HG03139 (cell line): ENCODE results near the gene KCNG4.
"Not testable (repeated sequence)": the region's sequence is repeated elsewhere in the genome, so short reads cannot be mapped to it uniquely, and the experiment has no call there.

Experiments
- ATAC-seq: cut with Tn5 transposase; IDR thresholded peaks from one replicate; pipeline ENCODE4 v1.9.1; 2021; ENCODE audit not compliant: unreplicated experiment

Gene KCNG4

DNA sequence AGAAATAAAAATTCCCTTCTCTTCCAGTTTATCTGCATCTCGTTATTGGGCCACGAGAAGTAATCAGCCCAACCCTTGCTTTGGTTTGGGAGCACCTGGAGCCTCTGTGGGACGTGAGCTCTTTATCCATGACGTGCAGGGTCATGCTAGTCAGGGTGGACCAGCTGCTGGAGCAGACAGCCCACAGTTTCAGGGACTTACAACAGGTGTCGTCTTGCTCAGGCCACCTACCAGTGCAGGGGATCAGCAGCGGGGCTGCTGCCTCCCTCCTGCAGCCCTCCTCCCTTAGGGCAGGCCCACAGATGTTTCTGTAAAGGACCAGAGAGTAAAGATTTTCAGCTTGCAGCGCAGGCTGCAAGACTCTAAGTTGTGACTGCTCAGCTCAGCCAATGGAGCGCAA lies 31.9 kb downstream of the KCNG4 start:
- ATAC-seq, result no peak

DNA sequence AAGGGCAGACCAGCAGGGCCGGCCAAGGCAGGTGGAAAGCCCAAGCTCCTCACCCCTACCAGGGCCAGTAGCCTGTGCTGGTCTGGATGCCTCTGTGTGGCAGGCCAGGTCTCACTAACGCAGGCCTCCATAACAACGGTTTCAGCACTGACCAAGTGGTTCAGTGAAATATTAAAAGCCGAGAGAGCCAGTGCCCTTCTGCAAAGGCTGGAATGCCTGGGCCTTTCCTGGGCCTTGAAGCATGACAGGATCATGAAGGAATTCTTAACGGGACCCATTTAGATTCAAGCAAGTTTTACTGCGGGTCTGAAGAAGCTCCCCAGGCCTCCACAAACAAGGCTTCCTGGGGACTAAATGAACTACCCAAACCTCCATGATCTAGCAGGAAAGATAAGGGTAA lies 32.6 kb downstream of the KCNG4 start:
- no peak for ATAC-seq

DNA sequence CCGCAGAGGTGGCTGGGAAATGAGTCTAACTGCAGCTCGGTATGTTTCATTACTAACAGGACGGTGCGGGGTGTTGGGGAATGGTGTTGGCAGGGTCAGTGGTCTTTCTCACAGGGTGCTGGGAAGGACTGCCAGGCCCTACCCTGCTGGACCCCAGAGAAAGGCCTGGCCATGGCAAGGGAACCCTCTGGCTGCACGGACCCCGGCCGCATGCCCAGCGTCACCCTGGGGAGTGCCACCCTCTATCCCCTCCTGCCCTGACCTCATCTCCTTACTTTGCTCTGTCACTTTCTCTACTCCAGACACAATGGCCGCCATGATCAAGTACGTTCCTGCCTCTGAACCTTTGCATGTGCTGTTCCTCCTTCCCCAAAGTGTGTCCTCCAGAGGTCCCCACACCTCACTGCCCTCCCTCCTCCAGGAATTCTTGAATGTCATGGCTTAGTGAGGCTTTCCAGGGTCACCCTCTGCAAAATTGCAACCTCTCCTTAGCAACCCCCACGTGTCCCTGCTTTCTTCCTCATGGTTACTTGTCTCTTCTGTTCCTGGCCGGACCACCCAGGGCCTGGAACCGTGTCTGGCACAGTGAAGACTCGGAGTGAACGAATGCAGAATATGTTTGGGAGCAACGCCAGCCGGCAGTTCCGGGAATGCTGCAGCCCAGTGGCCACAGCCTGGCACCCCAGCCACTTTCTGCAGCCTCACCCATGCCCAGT lies 33.7 kb downstream of the KCNG4 start:
- ATAC-seq, result no peak

DNA sequence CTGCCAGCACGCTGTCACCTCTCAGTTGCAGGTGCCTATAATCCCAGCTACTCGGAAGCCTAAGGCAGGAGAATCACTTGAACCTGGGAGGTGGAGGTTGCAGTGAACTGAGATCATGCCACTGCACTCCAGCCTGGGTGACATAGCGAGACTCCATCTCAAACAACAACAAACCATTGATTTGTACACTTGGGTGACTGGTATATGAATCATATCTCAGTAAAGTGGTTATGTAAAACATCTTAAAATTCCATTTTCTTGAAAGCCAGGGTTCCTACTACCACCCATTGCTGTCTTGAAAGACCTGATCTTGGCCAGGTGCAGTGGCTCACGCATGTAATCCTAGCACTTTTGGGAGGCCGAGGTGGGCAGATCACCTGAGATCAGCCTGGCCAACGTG lies 34.7 kb downstream of the KCNG4 start:
- ATAC-seq, result not testable (repeated sequence)

DNA sequence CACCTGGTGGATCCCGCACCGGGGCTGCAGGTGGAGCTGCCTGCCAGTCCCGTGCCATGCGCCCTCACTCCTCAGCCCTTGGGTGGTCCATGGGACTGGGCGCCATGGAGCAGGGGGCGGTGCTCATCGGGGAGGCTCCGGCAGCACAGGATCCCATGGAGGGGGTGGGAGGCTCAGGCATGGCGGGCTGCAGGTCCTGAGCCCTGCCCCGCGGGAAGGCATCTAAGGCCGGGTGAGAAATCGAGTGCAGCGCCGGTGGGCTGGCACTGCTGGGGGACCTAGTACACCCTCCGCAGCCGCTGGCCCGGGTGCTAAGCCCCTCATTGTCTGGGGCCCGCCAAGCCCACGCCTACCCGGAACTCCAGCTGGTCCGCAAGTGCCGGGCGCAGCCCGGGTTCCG lies 35.3 kb downstream of the KCNG4 start:
- ATAC-seq, result not testable (repeated sequence)

DNA sequence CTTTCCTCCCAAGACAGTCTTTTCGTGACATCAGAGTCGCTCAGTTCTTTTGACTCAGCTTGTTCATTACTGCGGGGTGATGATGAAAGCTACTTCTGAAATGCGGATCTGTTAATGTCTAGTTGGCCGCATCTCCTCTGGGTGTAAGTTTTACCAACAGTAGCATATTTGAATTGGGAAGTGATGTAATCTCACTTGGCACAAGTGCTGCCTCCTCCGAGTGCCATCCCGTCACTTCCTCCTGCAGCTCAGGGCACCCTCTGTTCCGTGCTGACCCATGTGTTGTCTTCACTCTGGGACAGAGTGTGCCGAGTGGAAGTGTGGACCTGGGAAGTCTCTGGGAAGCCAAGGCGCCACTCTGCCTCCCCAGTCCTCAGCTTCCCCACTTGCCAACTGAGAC lies 40.0 kb downstream of the KCNG4 start:
- no peak for ATAC-seq

DNA sequence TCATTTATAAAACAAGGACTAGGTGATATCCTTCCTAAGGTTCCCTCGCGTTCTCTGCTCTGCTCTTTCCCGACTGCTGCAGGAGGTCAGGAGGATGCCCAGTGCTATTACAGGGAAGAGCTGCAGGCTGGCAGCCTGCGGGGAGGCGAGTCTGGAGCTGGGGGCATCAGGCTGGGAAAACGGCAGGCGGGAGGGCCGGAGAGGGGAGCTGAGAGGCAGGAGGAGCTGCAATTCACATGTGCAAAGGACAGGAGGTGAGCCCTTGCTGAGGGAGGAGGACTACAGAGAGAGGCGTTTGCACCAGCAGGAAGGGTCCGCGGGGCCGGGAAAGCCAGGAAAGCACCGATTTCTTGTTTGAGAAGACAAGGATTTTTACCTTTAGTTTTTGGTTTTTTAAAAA lies 40.7 kb downstream of the KCNG4 start:
- no peak for ATAC-seq

DNA sequence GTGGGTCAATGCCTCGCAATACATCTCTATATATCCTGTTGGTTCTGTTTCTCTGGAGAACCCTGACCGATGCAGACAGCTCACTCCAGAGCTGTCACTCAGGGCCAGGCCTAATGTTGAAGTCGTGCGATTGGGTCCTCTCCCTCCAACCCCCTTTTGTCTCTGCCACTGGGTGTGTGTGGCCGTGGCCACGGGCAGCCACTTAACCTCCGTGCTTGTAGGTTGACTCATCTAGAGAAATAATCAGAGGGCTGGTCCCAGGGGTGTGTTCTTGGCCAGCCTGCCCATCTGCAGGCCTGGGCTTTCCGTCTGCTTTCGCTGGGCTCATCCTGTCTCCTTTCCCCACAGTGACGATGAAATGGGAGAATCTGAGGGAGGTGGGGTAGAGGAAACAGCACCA lies 41.4 kb downstream of the KCNG4 start:
- ATAC-seq, result no peak

DNA sequence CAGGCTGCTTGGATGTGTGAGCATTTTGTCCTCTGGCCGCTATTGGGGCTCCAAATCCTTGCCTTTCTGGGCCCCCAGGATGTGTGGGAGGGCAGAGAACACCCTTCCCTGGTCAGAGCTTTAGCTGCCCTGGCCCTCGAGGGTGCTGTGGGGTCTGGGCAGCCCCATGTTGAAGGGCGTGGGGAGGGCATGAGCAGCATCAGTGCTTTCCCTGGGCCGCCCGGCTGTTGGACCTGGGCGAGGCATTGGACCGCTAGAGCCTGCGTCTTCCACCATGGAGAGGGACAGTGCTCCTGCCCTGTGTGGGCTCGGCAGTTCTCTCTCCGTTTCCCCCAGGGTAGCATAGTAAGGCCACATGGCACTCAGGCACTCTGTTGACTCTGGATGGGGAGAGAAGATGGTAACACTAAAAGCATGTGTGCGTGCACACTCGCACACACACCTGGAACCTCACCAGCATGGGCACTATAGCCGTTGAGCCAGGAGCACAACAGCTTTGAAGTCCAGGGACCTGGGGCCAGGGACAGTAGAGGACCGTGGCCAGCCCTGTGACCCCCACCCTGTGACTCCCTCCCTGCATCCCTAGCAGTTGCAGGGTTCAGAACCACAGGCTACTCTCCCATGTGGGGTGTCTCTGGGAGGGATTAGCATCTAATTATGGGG lies 42.2 kb downstream of the KCNG4 start:
- no peak for ATAC-seq

DNA sequence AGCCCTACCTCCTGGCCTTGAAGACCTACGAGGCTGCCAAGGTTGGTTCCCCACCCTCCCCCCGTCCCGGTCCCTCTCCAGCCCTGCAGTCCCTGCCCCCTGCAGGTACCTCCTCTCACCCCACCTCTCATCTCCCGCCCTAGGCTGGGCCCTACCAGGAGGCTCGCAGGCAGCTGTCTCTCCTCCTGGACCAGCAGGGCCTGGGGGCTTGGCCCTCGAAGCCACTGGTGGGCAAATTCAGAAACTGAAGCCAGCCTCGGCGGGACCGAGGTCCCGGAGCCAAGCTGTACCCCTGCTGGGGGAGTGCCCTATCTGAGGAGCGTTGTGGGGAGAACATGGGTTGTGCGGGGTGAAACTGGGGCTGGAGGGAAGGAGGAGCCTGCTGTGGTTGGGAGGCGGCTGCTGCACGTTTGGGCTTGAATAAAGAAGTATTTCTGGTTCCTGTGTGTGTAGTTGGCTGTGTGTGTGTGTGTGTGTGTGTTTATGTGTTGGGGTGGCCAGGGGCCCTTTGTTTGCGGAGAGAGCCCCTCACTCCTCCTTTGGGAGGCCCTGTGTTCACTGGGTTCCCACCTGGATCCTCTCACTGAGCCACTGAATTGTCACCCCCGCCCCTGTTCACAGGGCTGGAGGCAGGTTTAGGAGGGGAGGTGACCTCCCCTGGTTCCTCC lies 43.0 kb downstream of the KCNG4 start:
- no peak for ATAC-seq

DNA sequence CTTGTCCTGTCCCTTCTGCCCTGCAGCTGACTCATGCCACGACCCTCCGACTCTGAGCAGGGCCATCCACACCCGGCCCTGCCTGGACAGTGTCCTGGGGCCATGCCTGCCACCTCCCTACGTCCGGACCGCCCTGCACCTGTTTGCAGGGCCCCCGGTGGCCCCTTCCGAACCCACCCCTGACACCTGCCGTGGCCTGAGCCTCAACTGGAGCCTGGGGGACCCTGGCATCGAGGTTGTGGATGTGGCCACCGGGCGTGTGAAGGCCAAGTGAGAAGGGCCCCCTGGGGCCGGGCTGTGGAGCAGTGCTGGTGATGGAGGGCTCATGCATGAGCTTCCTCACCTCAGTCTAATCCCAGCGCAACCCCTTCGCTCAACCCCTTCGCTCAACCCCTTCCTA lies 43.7 kb downstream of the KCNG4 start:
- no peak for ATAC-seq

DNA sequence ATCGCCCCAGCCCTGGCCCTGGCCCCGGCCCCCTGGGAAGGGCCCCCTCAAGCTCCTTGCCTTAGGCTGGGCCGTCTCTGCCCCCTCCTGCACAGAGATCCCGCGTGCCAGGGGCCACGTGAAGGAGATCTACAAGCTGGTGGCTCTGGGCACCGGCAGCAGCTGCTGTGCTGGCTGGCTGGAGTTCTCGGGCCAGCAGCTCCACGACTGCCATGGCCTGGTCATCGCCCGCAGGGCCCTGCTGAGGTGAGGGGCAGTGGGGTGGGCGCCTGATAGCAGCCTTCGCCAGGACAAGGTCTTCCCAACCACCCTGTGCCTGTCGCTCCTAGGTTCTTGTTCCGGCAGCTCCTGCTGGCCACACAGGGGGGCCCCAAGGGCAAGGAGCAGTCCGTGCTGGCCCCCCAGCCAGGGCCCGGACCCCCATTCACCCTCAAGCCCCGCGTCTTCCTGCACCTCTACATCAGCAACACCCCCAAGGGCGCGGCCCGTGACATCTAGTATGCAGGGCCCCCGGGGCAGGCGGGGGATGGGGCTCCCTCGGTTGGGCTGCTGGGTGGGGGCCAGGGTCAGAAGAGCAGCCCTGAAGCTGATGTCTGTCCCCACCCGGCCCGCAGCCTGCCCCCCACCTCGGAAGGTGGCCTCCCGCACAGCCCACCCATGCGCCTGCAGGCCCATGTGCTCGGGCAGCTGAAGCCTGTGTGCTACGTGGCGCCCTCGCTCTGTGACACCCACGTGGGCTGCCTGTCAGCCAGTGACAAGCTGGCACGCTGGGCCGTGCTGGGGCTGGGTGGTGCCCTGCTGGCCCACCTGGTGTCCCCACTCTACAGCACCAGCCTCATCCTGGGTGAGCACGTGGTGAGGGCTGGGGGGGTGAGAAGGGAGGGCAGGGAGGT lies 44.4 kb downstream of the KCNG4 start:
- no peak for ATAC-seq

DNA sequence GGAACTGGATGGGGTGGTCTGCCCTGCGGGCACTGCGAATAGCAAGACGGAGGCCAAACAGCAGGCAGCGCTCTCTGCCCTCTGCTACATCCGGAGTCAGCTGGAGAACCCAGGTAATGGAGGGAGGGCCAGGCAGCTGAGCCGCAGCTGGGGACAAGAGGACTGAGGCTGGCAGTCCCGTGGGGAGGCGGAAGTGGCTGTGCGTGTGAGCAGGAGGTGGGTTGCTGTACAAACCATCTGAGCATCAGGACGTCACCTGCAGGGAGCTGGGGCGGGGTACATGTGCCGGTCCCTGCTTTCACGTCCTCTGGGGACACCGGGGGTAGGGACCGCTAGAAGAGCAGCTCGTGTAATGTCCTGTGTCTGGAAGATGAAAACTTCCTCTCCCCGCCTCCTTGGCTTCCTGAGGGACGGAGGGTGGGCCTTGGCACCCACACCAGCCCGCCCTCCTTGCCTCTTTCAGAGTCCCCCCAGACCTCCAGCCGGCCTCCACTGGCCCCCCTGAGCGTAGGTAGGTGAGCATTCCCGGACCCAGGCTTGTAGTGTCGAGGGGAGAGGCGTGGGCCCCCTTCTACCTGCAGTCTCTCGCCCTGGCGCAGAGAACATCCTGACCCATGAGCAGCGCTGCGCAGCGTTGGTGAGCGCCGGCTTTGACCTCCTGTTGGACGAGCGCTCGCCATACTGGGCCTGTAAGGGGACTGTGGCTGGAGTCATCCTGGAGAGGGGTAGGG lies 45.2 kb downstream of the KCNG4 start:
- ATAC-seq, result no peak

DNA sequence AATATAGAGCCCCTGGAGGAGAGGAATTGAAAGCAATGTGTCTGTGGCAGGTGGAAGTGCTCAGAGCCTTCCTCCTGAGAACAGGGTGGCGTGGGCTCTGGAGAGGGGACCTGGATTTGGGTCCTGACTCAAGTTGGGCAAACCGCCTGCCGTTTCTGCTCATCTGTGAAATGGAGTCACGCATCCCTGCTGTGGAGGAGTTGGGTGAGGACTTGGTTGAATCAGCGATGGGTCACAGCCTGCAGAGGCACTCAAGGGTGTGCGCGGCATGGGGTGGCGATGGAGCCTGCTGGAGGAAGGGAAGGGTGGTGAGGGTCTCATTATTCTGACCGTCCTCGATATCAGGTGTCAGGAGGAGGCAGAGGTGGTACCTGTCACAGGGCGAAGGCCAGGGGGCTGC lies 45.8 kb downstream of the KCNG4 start:
- no peak for ATAC-seq

DNA sequence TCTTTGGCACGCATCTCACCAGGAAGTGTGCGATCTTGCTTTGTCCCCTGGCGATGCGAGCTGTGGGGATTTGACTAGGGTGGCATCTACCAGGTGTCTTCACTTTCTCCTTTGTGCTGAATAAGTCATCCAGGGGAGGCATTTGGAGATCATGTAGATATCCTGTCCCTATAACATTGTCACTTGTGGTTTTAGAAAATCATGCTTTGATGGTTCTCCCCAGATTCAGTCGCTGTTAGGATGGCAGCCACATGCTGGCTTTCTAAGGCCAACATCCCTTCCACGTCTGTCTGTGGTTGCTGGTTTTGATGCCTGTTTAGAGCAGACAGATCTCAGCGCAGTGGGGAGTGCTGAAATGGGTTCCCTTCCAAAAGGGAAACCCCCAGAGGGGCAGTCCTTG lies 46.3 kb downstream of the KCNG4 start:
- ATAC-seq, result no peak

DNA sequence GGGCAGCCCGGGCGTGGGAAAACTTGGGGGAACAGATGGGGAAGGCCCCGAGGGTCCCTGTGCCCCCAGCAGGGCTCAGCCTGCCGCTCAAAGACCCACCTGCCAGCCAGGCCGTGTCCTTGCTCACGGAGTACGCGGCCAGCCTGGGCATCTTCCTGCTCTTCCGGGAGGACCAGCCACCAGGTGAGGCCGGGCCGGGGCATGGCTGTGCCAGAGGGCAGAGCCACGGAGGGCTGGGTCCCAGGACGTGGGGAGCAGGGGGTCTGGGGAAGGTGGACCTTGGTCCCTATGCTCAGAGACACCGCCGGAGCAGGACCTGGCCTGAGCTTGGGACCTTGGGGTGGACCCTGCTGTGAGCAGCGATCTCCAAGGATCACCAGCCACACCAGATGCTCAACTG lies 48.3 kb downstream of the KCNG4 start:
- ATAC-seq, result no peak

DNA sequence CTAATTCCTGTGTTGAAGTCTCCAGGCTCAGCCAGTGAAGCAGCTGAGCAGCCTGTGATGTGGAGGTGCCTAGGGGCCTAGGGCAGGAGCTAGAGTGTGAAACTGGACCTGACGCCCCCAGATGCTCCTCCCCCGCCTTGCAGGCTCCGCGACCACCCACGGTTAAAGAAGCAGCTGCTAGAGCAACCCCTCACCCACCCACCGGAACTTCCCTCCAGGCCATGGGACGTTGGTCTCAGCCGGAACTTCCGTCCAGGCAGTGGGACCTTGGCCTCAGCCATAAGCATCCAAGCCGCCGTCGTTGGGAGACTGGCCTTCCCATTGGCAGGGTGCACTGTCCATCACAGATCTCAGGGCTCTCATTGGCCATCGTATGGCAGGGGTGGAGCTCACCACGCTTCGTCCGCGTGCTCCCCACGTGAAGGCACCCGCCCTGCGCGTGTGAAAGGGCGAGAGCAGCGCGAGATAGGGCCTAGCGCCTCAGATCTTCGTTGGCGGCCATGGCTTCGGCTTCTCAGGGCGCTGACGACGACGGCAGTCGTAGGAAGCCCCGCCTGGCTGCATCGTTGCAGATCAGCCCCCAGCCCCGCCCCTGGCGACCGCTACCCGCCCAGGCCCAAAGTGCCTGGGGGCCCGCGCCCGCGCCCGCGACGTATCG lies 49.0 kb downstream of the KCNG4 start, which contains the start of gene ADAD2:
ADAD2 (plus strand) TSS at position 427 of the 658 bp plus-strand sequence; CDS start at position 501, 74 bp downstream.
- ATAC-seq, result no peak

DNA sequence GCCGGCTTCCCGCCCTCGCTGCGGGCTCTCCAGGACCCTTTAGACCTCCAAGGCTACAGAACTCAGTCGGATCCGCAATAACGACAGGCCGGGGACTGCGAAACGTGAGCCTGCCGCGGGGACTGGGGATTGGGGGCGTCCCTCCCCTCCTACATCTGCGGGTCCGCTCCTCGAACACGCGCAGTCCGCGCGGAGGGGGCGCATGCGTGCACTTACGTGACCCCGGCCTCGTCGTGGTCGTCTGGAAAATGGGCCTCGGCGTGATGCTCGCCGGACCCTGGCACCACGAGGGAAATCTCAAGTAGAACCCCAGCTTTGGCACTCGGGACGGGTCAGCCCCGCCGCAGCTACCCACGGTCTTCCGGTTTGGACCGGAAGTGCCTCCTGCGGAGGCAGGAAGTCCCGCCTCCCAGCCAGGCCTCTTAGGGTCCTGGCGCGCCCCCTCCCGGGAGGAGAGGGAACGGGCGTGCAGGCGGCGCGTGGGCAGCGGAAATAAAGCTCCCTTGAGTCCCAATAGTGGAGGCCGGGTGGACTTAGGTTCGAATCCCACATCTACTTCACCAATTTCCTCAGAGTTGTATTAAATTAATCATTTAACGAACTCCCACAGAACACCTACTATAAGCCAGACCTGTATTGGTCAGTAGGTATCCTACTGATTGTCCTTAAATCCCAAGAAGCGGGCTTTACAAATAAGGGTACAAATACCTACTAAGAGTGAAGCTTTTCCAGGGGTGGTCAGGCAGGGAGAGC lies 53.0 kb downstream of the KCNG4 start, which contains the start of gene TAF1C:
TAF1C (minus strand) TSS at position 373 of the 753 bp plus-strand sequence. CDS start 2,069 bp downstream, outside the sequence.
- peak; percentile 95 for ATAC-seq

DNA sequence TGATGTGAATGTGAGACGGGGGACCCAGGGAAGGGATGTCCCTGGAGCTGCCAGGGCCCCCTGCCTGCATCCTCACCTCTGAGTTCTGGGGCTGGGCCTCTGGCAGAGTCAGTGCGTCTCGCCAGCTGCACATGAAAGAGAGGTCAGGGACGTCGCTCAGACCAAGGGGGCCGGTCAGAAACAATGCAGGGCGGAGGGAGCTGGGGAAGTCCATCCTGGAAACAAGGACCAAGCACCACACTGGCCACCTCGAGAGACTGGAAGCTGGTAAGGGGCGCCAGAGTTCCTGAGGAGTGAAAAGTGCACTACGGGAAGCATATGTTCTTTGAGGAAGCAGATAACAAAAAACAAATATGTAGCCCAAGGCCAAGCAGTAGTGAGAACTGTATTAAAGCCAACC lies 55.0 kb downstream of the KCNG4 start:
- no peak for ATAC-seq
